ENCODE data around the gene XRCC1. TPM values are rescaled to one million over a fixed set of nuclear protein-coding genes. Genes with fewer than 3 reads are reported as not detected.
A peak's percentile ranks its signal among the peaks of the same experiment; 100 is the strongest.

The XRCC1 gene
- total RNA-seq, 4 donors from 2014 or later: 9.3 to 20.3 (median 16.7) TPM

DNA sequence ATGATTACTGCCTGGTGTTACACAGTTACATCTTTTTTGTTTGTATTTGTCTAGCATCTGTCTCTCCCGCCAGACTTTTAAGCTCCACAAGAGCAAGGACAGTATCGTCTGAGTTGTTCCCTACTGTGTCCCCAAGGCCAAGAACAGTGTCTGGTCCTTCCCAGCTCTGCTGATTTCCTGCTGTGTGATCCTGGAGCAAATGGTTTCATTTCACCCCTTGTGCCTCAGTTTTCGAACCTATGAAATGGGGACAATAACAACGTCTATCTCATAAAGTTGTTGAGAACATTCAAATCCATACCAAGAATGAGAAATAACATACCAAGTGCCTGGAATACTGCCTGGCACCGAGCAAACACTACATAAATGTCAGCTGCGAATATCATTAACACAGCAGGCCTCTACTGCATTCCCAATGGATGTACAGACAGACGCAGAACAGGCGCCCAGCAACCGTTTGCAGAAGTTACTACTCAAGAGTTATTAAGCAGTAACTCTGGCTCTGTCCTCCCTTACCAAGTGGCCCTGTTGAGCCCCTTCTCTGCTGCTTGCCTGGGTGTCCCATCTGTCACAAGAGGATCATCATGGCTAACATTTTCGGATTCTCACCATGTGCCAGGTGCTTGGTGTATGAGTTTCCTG, 11.4 kb downstream of the XRCC1 start:
- Histone ChIP-seq H3K4me3 (no peak overlapping the region), H3K36me3 (peaks cover 0 to 18% of the 10 kb centered on the region in 2 donors), H3K9me3 (no peaks in the 10 kb centered on the region), H3K4me1 (peaks cover 6 to 12% of the 10 kb centered on the region in 2 donors), H3K27me3 (no peaks in the 10 kb centered on the region), H3K27ac (no peak overlapping the region)
- intact Hi-C loops (cut with DNase I; ENCODE audit: low total_unique reads): no loop called here
- no peak for ATAC-seq
- in situ Hi-C loops (cut with MboI; ENCODE audit: low sequenced_read_pairs in 4 of 4): no loop called here
- TF ChIP-seq POLR2A (IDR thresholded peaks at IDR 0.05) (no peak), CTCF (IDR thresholded peaks at IDR 0.05 in 4 of 5, conservative IDR thresholded peaks at IDR 0.05 in 1 of 5) (no peak)
- no peak for DNase-seq

DNA sequence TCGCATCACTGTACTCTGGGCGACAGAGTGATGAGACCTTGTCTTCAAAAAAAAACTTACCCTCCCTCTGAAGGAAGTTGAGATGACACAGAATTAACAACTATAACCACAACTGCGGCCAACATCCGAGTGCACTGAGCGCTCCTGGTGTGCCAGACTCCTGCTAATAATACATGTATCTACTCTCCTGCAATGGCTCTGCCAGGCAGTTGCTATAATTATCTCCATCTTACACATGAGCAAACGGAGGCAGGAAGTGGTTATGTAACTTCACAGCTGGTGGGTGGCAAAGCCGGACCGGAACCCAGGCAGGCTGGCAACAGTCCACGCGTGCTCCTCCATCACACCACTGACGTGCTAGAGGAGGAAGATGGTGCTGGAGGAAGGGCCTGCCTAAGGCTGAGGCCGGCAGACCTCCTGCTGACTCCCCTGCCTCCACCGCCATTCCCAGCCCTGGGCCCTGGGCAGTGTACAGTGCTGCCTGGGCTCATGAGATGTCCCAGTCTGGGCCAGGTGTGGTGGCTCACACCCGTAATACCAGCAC, 12.6 kb downstream of the XRCC1 start:
- H3K4me1 ChIP-seq: peaks cover 6 to 12% of the 10 kb centered on the region in 2 donors
- H3K36me3 ChIP-seq: peaks cover 0 to 22% of the 10 kb centered on the region in 2 donors
- in situ Hi-C loops (cut with MboI; ENCODE audit: low sequenced_read_pairs in 4 of 4) (no loop called here), intact Hi-C loops (cut with DNase I; ENCODE audit: low total_unique reads) (no loop called here)
- no peaks in the 10 kb centered on the region for H3K27me3 ChIP-seq
- H3K4me3 ChIP-seq: no peak overlapping the region
- no peaks in the 10 kb centered on the region for H3K9me3 ChIP-seq
- DNase-seq (peak; percentile 57 to 69), ATAC-seq (peak; percentile 88 to 94)
- TF ChIP-seq CTCF (IDR thresholded peaks at IDR 0.05 in 4 of 5, conservative IDR thresholded peaks at IDR 0.05 in 1 of 5) (no peak), POLR2A (IDR thresholded peaks at IDR 0.05) (no peak)
- H3K27ac ChIP-seq: peak overlapping the region; percentile 34 to 64 (median 58)

- no peaks in the 10 kb centered on the region for H3K27me3 ChIP-seq
Measured at GRCh38 chr19:43562226-43562697, 13.1 kb downstream of the XRCC1 start.

DNA sequence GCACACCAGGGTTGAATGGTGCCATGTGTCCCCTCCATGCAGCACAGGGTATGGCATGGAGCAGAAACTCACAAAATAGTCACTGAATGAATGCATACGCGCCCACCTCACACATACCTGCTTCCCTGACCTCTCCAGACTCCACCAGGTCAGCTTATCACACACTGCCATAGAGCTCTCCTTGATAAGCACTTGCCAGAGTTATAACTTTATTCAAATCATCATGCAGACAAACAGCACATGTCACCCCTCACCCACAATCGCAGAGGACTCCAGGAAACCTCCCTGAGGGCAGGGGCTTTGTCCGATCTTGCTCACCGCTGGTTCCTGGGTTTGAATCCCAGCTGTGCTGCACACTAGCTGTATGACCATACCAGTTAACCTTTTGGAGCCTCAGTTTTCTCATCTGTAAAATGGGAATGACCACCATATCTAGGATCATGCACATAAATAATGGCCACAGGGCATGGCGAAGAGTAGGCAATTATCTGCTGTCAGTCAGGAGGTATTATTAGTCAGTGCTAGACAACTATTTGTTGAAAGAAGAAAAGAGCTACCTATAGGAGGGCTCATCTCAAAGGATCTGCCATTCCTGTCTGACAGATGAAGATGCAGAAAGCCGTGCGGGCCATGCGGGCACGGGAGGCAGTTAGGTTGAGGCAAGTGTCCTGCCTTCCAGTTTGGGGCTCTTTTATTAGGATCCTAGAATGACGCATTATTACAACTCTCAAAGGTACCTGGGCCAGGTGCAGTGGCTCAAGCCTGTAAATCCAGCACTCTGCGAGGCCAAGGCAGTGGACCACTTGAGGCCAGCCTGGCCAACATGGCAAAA, 14.0 kb downstream of the XRCC1 start:
- Histone ChIP-seq H3K36me3 (peaks cover 0 to 22% of the 10 kb centered on the region in 2 donors), H3K4me3 (no peak overlapping the region), H3K9me3 (no peaks in the 10 kb centered on the region), H3K27ac (no peak overlapping the region), H3K27me3 (no peaks in the 10 kb centered on the region), H3K4me1 (peaks cover 6 to 12% of the 10 kb centered on the region in 2 donors)
- no peak for ATAC-seq
- intact Hi-C loops (cut with DNase I; ENCODE audit: low total_unique reads) (no loop called here), in situ Hi-C loops (cut with MboI; ENCODE audit: low sequenced_read_pairs in 4 of 4) (no loop called here)
- no peak for TF ChIP-seq CTCF (IDR thresholded peaks at IDR 0.05 in 4 of 5, conservative IDR thresholded peaks at IDR 0.05 in 1 of 5)
- no peak for TF ChIP-seq POLR2A (IDR thresholded peaks at IDR 0.05)
- no peak for DNase-seq

More at GRCh38 chr19:43562226-43562697, 13.1 kb downstream of the XRCC1 start:
- in situ Hi-C loops (cut with MboI; ENCODE audit: low sequenced_read_pairs in 4 of 4): no loop called here
- DNase-seq: no peak
- intact Hi-C loops (cut with DNase I; ENCODE audit: low total_unique reads): no loop called here
- no peaks in the 10 kb centered on the region for H3K9me3 ChIP-seq
- H3K4me3 ChIP-seq: no peak overlapping the region
- TF ChIP-seq POLR2A (IDR thresholded peaks at IDR 0.05): no peak
- TF ChIP-seq CTCF (IDR thresholded peaks at IDR 0.05 in 4 of 5, conservative IDR thresholded peaks at IDR 0.05 in 1 of 5): no peak
- peaks cover 6 to 12% of the 10 kb centered on the region in 2 donors for H3K4me1 ChIP-seq
- peaks cover 0 to 22% of the 10 kb centered on the region in 2 donors for H3K36me3 ChIP-seq
- H3K27ac ChIP-seq: peak overlapping the region; percentile 34 to 64 (median 58)
- ATAC-seq: no peak
